GM12873 (cell line): ENCODE measurements around the gene MAP7.

Experiments used
- TF ChIP-seq, protein P1 (sequence below): IDR thresholded peaks from 2 replicates; pipeline ENCODE4 v1.5.1; 2012; ENCODE audit warnings: low read depth, mild to moderate bottlenecking, moderate library complexity, low read length, control low read depth; ENCODE audit not compliant: insufficient read depth; ENCODE audit errors: missing control alignments

MAP7 gene

GRCh38 chr6:136303516-136303915 is 246.7 kb downstream of the MAP7 start:
- TF ChIP-seq, protein P1, sequence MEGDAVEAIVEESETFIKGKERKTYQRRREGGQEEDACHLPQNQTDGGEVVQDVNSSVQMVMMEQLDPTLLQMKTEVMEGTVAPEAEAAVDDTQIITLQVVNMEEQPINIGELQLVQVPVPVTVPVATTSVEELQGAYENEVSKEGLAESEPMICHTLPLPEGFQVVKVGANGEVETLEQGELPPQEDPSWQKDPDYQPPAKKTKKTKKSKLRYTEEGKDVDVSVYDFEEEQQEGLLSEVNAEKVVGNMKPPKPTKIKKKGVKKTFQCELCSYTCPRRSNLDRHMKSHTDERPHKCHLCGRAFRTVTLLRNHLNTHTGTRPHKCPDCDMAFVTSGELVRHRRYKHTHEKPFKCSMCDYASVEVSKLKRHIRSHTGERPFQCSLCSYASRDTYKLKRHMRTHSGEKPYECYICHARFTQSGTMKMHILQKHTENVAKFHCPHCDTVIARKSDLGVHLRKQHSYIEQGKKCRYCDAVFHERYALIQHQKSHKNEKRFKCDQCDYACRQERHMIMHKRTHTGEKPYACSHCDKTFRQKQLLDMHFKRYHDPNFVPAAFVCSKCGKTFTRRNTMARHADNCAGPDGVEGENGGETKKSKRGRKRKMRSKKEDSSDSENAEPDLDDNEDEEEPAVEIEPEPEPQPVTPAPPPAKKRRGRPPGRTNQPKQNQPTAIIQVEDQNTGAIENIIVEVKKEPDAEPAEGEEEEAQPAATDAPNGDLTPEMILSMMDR: no peak

DNA sequence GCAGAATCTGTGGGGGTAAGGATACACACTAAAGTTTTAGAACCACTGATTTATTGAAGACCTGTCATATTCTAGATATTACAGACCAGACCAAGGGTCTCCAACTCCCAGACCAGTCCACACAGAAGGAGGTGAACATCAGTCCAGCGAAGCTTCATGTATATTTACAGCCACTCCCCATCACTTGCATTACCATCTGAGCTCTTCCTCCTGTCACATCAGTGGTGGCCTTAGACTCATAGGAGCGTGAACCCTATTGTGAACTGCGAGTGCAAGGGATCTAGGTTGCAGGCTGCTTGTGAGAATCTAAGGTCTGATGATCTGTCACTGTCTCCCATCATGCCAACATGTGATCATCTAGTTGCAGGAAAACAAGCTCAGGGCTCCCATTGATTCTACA is 255.6 kb downstream of the MAP7 start:
- TF ChIP-seq, protein P1: no peak
